A549 treated with RU486 at 1 μM for 4 hours (cell line): ENCODE data around the gene LRRC8D. TPM values are rescaled to one million over a fixed set of nuclear protein-coding genes. Genes with fewer than 3 reads are reported as not detected.

Source experiments
- total RNA-seq: library from RNA; stranded (reverse); fragments of 200-300 nt; extraction: Qiagen RNA extraction; gene quantifications from 5 replicates; pipeline ENCODE4 v1.2.3, GENCODE V29; 2022; ENCODE audit warnings: low read depth

The LRRC8D gene
- total RNA-seq: 28.3 to 43.7 TPM (median 42.6 TPM) in 5 replicates

DNA sequence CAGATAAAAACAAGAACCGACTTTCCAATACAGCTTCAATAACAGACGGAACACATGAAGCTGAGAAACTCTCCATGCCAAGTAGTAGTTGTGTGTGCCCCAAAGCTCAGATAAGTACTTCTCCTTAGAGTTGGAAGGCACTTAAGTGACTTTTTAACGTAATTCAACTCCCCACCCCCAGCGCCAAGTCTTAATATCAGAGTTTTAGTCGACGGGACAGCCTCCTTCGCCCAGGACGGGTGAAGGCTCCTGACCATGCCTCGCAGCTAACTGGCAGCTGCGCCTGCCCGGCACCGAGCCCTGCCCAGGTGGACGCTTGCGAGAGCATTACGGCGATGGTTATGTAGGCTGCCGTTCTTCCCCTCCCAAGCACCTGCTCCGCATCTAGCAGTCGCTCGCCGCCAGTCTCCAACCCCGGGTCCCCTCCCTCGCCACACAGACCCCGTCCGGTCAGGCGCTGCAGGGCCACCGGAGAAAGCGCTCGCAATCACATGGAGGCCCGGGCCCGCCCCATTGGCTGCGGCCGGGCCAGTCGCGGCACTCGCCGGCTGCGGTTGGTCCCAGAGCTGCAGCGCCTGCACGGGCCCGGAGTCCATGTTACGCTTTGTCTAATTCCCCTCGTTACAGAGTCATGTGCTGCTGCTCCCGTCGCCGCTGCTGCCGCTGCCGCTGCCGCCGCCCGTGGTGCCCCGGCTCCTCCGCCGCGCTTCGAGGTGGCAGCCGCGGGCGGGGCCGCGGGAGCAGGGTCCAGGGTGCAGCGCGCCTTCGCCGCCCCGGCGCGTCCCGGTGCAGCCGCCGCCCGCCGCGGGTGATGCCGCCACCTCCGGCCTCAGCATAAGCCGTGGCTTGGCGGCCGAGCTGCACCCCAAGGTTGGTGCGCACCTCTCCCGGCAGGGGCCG is at the start of gene LRRC8D:
LRRC8D (plus strand) TSS at position 611 of the 900 bp plus-strand sequence. CDS start 112,037 bp downstream, outside the sequence.

Other genes with a start within 250 kb of the LRRC8D start
- gene LRRC8C, start 187.9 kb upstream of the LRRC8D start, total RNA-seq: 9.0 to 17.2 TPM (median 16.4 TPM) in 5 replicates
- gene ZNF326, start 174.1 kb downstream of the LRRC8D start, total RNA-seq: 15.5 to 24.1 TPM (median 20.5 TPM) in 5 replicates